ENCODE results near the gene SPATS2.

GRCh38 chr12:49440035-49440434 lies 72.8 kb downstream of the SPATS2 start:
- no peak for TF ChIP-seq EZH2 (IDR thresholded peaks at IDR 0.05)
- TF ChIP-seq POLR2AphosphoS5 (IDR thresholded peaks at IDR 0.05; ENCODE audit: borderline replicate concordance, low read depth, low read length), result no peak

Data from SK-N-MC (cell line).